Keratinocyte (primary cell): ENCODE data around the gene OR2T35.
"Not testable (repeated sequence)": the region's sequence is repeated elsewhere in the genome, so short reads cannot be mapped to it uniquely, and the experiment has no call there.

Source experiments
- EZH2 ChIP-seq: IDR thresholded peaks from one replicate; pipeline ENCODE4 v1.6.1; 2012; ENCODE audit warnings: inconsistent platforms, mild to moderate bottlenecking, low read length, moderate library complexity
- TF ChIP-seq, protein P1 (sequence below), 3 experiments: IDR thresholded peaks in 1 of 3; conservative IDR thresholded peaks in 1 of 3; optimal IDR thresholded peaks in 1 of 3; 2 replicates in 2 of 3; 3 replicates in 1 of 3; pipeline versions ENCODE3 to v1.5.1; 2011; ENCODE audit warnings: low read length in 3 of 3, mild to moderate bottlenecking in 3 of 3, moderate library complexity in 2 of 3, control low read depth in 1 of 3, inconsistent platforms in 1 of 3; ENCODE audit not compliant: insufficient read depth in 2 of 3; ENCODE audit errors: extremely low read depth in 1 of 3

DNA sequence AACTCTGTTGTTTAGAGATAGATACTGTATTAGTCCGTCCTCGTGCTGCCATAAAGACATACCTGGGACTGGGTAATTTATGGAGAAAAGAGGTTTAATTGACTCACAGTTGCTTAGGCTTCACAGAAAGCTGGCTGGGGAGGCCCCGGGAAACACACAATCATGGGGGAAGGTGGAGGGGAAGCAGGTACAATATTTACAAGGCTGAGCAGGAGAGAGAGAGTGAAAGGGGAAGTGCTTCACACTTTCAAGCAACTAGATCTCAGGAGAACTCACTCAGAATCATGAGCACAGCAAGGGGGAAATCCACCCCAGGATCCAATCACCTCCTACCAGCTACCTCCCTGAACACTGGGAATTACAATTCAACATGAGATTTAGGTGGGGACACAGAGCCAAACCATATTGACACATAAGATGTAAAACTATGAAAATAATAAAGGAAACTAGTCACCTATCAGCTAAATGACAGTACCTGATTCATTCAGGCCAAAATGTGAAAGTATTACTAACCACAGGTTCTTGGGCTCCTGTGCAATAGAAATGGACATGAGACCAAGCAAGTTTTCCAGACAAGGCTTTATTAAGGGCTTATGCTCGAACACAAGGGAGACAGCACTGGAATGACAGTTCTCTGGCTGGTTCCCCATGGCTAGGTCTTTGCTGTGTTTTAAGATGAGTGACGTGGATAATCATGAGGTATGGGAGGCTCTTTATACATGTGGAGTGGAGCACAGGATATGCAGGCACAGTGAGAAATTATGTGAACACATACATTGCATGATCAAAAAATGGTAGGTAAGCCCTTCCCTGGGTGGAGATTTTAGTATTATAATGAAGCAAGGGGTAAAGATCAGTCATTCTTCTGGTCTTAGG lies 18.6 kb upstream of the OR2T35 start:
- TF ChIP-seq, protein P1, sequence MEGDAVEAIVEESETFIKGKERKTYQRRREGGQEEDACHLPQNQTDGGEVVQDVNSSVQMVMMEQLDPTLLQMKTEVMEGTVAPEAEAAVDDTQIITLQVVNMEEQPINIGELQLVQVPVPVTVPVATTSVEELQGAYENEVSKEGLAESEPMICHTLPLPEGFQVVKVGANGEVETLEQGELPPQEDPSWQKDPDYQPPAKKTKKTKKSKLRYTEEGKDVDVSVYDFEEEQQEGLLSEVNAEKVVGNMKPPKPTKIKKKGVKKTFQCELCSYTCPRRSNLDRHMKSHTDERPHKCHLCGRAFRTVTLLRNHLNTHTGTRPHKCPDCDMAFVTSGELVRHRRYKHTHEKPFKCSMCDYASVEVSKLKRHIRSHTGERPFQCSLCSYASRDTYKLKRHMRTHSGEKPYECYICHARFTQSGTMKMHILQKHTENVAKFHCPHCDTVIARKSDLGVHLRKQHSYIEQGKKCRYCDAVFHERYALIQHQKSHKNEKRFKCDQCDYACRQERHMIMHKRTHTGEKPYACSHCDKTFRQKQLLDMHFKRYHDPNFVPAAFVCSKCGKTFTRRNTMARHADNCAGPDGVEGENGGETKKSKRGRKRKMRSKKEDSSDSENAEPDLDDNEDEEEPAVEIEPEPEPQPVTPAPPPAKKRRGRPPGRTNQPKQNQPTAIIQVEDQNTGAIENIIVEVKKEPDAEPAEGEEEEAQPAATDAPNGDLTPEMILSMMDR (optimal IDR thresholded peaks at IDR 0.05 in 1 of 3, IDR thresholded peaks at IDR 0.05 in 1 of 3, conservative IDR thresholded peaks at IDR 0.05 in 1 of 3; ENCODE audit: extremely low read depth in 1 of 3, insufficient read depth in 2 of 3, low read length in 3 of 3) = not testable (repeated sequence)
- not testable (repeated sequence) for TF ChIP-seq EZH2
